ENCODE results near the gene BCL2L1.

The BCL2L1 gene

DNA sequence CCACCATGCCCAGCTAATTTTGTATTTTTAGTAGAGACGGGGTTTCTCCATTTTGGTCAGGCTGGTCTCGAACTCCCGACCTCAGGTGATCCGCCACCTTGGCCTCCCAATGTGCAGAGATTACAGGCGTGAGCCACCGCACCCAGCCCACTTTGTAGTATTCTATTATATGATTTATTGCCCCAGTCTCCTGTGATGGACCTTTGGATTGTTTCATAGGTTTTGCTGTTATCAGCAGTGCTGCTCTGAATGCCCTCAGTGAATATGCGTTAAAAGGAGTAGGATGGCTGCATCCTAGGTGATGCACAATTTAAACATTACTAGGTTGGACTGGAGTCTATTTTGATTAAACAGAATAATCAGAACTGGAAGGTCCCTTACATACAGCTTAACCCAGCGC lies 107.3 kb downstream of the BCL2L1 start:
- DNase-seq (ENCODE audit: low read depth in 3 of 3, low spot score in 1 of 3): no peak

Measured in stimulated activated CD4-positive, alpha-beta T cell treated with anti-CD3 and anti-CD28 coated beads, TNF-alpha, amount 100 ng/mL, for 1 hour (primary cell).